Measurements from ENCODE around the gene PRDM2. TPM values are rescaled to one million over a fixed set of nuclear protein-coding genes. Genes with fewer than 3 reads are reported as not detected.

Gene PRDM2, protein sequence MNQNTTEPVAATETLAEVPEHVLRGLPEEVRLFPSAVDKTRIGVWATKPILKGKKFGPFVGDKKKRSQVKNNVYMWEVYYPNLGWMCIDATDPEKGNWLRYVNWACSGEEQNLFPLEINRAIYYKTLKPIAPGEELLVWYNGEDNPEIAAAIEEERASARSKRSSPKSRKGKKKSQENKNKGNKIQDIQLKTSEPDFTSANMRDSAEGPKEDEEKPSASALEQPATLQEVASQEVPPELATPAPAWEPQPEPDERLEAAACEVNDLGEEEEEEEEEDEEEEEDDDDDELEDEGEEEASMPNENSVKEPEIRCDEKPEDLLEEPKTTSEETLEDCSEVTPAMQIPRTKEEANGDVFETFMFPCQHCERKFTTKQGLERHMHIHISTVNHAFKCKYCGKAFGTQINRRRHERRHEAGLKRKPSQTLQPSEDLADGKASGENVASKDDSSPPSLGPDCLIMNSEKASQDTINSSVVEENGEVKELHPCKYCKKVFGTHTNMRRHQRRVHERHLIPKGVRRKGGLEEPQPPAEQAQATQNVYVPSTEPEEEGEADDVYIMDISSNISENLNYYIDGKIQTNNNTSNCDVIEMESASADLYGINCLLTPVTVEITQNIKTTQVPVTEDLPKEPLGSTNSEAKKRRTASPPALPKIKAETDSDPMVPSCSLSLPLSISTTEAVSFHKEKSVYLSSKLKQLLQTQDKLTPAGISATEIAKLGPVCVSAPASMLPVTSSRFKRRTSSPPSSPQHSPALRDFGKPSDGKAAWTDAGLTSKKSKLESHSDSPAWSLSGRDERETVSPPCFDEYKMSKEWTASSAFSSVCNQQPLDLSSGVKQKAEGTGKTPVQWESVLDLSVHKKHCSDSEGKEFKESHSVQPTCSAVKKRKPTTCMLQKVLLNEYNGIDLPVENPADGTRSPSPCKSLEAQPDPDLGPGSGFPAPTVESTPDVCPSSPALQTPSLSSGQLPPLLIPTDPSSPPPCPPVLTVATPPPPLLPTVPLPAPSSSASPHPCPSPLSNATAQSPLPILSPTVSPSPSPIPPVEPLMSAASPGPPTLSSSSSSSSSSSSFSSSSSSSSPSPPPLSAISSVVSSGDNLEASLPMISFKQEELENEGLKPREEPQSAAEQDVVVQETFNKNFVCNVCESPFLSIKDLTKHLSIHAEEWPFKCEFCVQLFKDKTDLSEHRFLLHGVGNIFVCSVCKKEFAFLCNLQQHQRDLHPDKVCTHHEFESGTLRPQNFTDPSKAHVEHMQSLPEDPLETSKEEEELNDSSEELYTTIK (N-terminal part only)
- total RNA-seq: 10 to 100 TPM; 29.3 to 30.0 TPM

DNA sequence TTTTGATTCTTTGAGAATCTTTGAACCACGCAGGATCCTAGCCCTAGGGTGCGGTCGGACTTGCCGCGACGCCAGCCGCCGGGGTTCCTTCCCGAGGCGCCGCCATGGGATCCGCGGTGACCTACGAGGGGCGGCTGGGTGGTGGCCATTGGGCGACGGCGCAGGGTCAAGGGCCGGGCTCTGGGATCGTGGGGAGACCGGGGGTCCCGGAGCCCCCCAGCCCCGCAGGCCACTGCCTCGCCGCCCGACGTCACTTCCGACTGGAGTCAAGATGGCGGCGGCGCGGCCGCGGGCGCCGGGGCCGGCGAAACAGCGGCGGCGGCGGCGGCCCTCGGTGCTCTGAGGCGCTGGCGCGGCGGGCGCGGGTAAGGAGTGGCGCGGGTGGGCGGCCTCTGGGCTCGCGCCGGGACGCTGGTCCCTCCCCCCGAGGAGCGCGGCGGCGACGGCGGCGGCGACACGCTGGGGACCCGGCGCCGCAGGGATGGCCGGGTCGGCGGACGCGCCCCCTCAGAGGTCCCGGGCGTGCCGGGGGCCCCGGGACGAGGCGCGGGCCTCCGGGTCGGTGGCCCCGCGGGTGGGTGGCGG lies at the start of gene PRDM2:
PRDM2 (plus strand) TSS at position 253 of the 585 bp plus-strand sequence. CDS start 15,418 bp downstream, outside the sequence.
- Histone ChIP-seq H3K9ac (ENCODE audit: low read depth in 2 of 2, low read length in 2 of 2) (peak within 1 kb of the TSS; percentile 67 to 84), H3K36me3 (no peaks in the 10 kb centered on the region), H3K9me3 (no peaks in the 10 kb centered on the region), H3K4me3 (peak within 1 kb of the TSS; percentile 74), H3K27ac (peak within 1 kb of the TSS; percentile 83), H3K27me3 (no peaks in the 10 kb centered on the region), H3K4me1 (no peaks in the 10 kb centered on the region)
- DNase-seq: peak; percentile 50
- intact Hi-C loops (cut with DNase I): no loop called here
- TF ChIP-seq, protein P1, sequence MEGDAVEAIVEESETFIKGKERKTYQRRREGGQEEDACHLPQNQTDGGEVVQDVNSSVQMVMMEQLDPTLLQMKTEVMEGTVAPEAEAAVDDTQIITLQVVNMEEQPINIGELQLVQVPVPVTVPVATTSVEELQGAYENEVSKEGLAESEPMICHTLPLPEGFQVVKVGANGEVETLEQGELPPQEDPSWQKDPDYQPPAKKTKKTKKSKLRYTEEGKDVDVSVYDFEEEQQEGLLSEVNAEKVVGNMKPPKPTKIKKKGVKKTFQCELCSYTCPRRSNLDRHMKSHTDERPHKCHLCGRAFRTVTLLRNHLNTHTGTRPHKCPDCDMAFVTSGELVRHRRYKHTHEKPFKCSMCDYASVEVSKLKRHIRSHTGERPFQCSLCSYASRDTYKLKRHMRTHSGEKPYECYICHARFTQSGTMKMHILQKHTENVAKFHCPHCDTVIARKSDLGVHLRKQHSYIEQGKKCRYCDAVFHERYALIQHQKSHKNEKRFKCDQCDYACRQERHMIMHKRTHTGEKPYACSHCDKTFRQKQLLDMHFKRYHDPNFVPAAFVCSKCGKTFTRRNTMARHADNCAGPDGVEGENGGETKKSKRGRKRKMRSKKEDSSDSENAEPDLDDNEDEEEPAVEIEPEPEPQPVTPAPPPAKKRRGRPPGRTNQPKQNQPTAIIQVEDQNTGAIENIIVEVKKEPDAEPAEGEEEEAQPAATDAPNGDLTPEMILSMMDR (IDR thresholded peaks at IDR 0.05): no peak

DNA sequence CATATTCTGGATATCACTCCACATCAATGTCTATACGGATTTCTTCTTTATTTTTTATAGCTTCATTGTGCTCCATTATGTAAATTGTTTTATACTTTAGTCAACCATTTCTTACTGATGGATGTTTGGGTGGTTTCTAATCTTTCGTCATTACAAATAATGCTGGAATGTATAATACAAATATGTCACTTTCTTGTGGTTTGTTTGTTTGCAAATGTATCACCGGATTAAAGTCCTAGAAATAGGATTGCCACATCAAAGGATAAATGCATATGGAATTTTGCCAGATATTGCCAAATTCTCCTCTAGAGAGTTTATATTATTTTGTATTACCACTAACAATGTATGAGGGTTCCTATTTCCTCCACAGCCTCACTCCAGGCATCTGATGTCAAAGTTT lies 48.7 kb upstream of the PRDM2 start:
- intact Hi-C loops (cut with DNase I): no loop called here
- H3K9ac ChIP-seq (ENCODE audit: low read depth in 2 of 2, low read length in 2 of 2): no peak overlapping the region
- H3K9me3 ChIP-seq: no peaks in the 10 kb centered on the region
- no peak overlapping the region for H3K4me3 ChIP-seq
- TF ChIP-seq, protein P1 (IDR thresholded peaks at IDR 0.05): no peak
- H3K4me1 ChIP-seq: no peaks in the 10 kb centered on the region
- H3K27me3 ChIP-seq: no peaks in the 10 kb centered on the region
- no peak overlapping the region for H3K27ac ChIP-seq
- no peaks in the 10 kb centered on the region for H3K36me3 ChIP-seq
- DNase-seq: no peak

DNA sequence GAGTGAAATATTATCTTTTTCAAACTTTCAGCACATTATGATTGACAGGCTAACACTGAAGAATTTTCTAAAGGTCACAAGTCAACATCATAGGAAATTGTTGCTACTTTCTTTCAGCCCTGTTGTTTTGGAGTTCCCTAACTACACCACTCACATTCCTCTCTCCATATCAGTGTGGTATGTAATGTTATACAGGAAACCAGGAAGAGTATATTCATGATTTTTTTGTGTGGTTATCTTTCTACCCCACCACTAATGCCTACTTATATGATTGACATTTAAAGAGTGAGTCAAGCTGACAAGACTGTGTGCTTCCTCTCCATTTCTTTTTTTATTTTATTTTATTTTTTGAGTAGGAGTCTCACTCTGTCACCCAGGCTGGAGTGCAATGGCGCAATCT lies 47.8 kb upstream of the PRDM2 start:
- no peaks in the 10 kb centered on the region for H3K9me3 ChIP-seq
- H3K27me3 ChIP-seq: no peaks in the 10 kb centered on the region
- no peak overlapping the region for H3K4me3 ChIP-seq
- DNase-seq: no peak
- H3K36me3 ChIP-seq: no peaks in the 10 kb centered on the region
- H3K9ac ChIP-seq (ENCODE audit: low read depth in 2 of 2, low read length in 2 of 2): no peak overlapping the region
- intact Hi-C loops (cut with DNase I): no loop called here
- no peaks in the 10 kb centered on the region for H3K4me1 ChIP-seq
- TF ChIP-seq, protein P1 (IDR thresholded peaks at IDR 0.05): no peak
- H3K27ac ChIP-seq: no peak overlapping the region

DNA sequence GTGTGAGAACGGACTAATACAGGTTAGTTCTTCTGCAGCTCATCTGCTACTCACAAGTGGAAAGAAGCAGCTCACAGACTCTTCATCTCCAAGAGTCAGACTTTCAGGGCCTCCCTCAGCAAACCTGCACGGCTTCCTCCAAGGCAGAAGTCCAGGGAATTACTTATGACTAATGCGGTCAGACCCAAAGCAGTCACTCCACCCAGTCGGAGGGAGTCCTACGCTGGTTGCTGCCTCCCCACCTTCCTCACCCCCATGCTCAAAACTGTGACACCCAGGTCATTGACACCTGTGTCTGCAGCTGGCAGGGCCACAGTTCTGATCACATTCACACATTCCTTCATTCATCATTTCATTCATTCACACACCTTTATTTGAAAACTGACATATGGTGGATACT lies 38.4 kb upstream of the PRDM2 start:
- H3K4me1 ChIP-seq: no peaks in the 10 kb centered on the region

More for the DNA sequence above, 38.4 kb upstream of the PRDM2 start:
- TF ChIP-seq, protein P1 (IDR thresholded peaks at IDR 0.05): no peak
- no peaks in the 10 kb centered on the region for H3K27me3 ChIP-seq
- no peaks in the 10 kb centered on the region for H3K36me3 ChIP-seq
- intact Hi-C loops (cut with DNase I): loop anchor here (5.0 kb wide), 2 partner anchors 66 to 151 kb away; no protein-coding TSS in a partner anchor
- H3K9ac ChIP-seq (ENCODE audit: low read depth in 2 of 2, low read length in 2 of 2): no peak overlapping the region
- no peak overlapping the region for H3K4me3 ChIP-seq
- no peak overlapping the region for H3K27ac ChIP-seq
- no peak for DNase-seq
- no peaks in the 10 kb centered on the region for H3K9me3 ChIP-seq

Measured in colonic mucosa (tissue), 4 donors.